ENCODE data around the gene HS6ST3.

GRCh38 chr13:96216543-96216942, 126.6 kb downstream of the HS6ST3 start:
- no peak for TF ChIP-seq ZNF384 (IDR thresholded peaks at IDR 0.05)
- no peak for TF ChIP-seq PKNOX1 (IDR thresholded peaks at IDR 0.05)
- no peak for TF ChIP-seq ELF4 (IDR thresholded peaks at IDR 0.05)
- no peak for TF ChIP-seq FOXA1 (IDR thresholded peaks at IDR 0.05)

All from HEK293T (cell line).